ENCODE measurements around the gene HEATR5A.
"Not testable (repeated sequence)": the region's sequence is repeated elsewhere in the genome, so short reads cannot be mapped to it uniquely, and the experiment has no call there.

HEATR5A gene

GRCh38 chr14:31256534-31257243 lies 163.7 kb downstream of the HEATR5A start:
- no peak for DNase-seq (ENCODE audit: low read depth)

DNA sequence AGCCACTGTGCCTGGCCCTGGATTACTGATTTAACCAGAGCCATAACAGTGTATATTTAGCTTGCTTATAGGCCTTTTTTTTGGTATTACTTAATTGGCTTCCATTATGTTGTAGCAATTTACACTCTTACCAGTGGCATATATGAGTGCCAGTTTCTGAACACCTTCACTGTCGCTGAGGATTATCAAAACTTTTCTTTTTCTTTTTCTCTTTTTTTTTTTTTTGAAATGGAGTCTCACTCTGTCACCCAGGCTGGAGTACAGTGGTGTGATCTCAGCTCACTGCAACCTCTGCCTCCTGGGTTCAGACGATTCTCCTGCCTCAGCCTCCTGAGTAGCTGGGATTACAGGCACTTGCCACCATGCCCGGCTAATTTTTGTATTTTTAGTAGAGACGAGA lies 164.4 kb downstream of the HEATR5A start:
- DNase-seq (ENCODE audit: low read depth): not testable (repeated sequence)

GRCh38 chr14:31255286-31255685 lies 165.1 kb downstream of the HEATR5A start:
- DNase-seq (ENCODE audit: low read depth): no peak

DNA sequence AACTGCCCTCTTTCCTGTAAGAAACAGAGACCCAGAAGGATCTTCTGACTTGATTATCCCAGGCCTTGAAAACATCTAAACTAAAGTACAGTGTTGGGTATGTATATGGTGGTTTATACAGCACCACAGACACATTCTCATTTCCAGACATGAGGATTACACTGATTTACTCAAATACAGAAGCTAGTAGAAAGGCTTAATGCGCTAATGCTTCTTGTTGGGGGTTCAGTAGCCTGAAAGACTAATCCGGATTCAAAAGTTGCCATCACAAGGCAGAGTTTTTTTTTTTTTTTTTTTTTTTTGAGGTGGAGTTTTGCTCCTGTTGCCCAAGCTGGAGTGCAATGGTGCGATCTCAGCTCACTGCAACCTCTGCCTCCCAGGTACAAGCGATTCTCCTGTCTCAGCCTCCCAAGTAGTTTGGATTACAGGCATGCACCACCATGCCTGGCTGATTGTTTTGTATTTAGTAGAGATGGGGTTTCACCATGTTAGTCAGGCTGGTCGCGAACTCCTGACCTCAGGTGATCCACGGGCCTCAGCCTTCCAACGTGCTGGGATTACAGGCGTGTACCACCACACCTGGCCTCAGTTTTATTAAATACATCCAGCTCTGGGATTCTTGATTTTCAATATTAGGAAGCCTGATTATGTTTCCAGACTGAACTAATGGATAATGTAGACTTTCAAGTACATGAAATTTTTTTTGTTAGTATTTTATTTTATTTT lies 166.4 kb downstream of the HEATR5A start:
- no peak for DNase-seq (ENCODE audit: low read depth)

DNA sequence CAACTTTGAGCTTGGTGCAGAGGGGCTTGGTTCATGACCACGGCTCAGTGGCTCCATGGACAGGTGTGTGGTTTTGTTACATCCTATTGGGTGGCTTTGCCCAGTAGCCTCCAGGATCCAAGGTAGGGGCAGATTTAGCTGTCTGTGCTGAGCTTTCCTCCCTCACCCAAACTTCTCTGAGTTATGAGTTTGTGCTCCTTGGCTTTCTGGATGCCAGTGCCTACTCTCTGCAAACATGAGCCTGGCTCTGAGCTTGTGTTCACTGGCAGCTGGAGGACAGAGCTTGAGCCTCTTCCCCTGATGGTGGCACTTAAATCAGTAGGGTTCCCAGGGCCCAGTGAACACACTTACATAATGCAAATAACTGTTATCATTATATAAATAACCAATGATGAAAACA lies 167.5 kb downstream of the HEATR5A start:
- no peak for DNase-seq (ENCODE audit: low read depth)

- DNase-seq (ENCODE audit: low read depth): no peak
These were observed 169.1 kb downstream of the HEATR5A start for GRCh38 chr14:31251028-31251958.

GRCh38 chr14:31244626-31245025 lies 175.7 kb downstream of the HEATR5A start:
- DNase-seq (ENCODE audit: low read depth): no peak

DNA sequence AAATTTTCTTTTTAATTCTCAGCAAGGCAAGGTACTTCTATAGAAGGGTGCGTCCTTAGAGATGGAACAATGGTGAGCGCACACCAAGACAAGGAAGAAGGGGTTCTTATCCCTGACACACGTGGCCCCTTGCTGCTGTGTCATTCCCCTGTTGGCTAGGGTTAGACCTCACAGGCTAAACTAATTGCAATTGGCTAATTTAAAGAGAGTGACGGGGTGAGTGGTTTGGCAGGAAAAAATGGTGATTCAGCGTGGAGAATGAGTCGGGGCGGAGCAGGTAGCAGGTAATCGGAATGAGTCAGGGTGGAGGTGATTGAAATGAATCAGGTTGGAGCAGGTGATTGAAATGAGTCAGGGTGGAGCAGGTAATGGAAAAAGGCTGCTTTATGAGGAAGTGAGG lies 176.5 kb downstream of the HEATR5A start:
- no peak for DNase-seq (ENCODE audit: low read depth)

- DNase-seq (ENCODE audit: low read depth): not testable (repeated sequence)
These were observed 178.0 kb downstream of the HEATR5A start for GRCh38 chr14:31242161-31242940.
